Calu3 (cell line): ENCODE data around the gene FHAD1. TPM values are rescaled to one million over a fixed set of nuclear protein-coding genes. Genes with fewer than 3 reads are reported as not detected.

Source experiments
- BruUV-seq: library from RNA; stranded (reverse); fragments of 400-500 nt; replicated peaks from 2 replicates; lab custom pipeline; 2021; lab: Mats Ljungman, UMichigan
- CTCF ChIA-PET: fragments of 300-600 bp; sonication (Branson Sonifier 250); formaldehyde crosslinking; loops from one replicate; lab custom pipeline; 2022; ENCODE audit warnings: antibody characterized with exemption; lab: Charles Lee
- DNase-seq: peaks from one replicate; pipeline ENCODE4 v3.0.0; 2022
- H3K27ac Mint-ChIP-seq: one replicate; pipeline ENCODE4 v1.8.0; 2022; ENCODE audit warnings: mixed read lengths; ENCODE audit not compliant: unreplicated experiment
- H3K27me3 Mint-ChIP-seq: one replicate; pipeline ENCODE4 v1.8.0; 2022; ENCODE audit warnings: mixed read lengths; ENCODE audit not compliant: unreplicated experiment
- H3K36me3 Mint-ChIP-seq: one replicate; pipeline ENCODE4 v1.8.0; 2022; ENCODE audit warnings: mild to moderate bottlenecking, moderate library complexity, mixed read lengths; ENCODE audit not compliant: insufficient read depth, unreplicated experiment
- H3K4me1 Mint-ChIP-seq: one replicate; pipeline ENCODE4 v1.8.0; 2022; ENCODE audit warnings: mild to moderate bottlenecking, low read depth, mixed read lengths; ENCODE audit not compliant: unreplicated experiment
- H3K4me3 Mint-ChIP-seq: one replicate; pipeline ENCODE4 v1.8.0; 2022; ENCODE audit warnings: mild to moderate bottlenecking, low read depth, moderate library complexity, mixed read lengths; ENCODE audit not compliant: unreplicated experiment
- H3K9me3 Mint-ChIP-seq: one replicate; pipeline ENCODE4 v1.8.0; 2022; ENCODE audit warnings: low read depth, mixed read lengths; ENCODE audit not compliant: unreplicated experiment
- CTCF ChIP-seq: fragments of 200-600 bp; IDR thresholded peaks from one replicate; pipeline ENCODE4 v1.8.0; 2022; ENCODE audit warnings: antibody characterized with exemption; ENCODE audit not compliant: unreplicated experiment
- intact Hi-C: fragments of 100-400 bp; cut with micrococcal nuclease; formaldehyde crosslinking; loops from one replicate; pipeline ENCODE4 v1.10.0; 2022; ENCODE audit not compliant: unreplicated experiment
- total RNA-seq: library from RNA; stranded (reverse); gene quantifications from 2 replicates; pipeline ENCODE4 v1.2.3, GENCODE V29; 2022

The FHAD1 gene
- total RNA-seq, 1 experiment from 2014 or later: 2.7 TPM

DNA sequence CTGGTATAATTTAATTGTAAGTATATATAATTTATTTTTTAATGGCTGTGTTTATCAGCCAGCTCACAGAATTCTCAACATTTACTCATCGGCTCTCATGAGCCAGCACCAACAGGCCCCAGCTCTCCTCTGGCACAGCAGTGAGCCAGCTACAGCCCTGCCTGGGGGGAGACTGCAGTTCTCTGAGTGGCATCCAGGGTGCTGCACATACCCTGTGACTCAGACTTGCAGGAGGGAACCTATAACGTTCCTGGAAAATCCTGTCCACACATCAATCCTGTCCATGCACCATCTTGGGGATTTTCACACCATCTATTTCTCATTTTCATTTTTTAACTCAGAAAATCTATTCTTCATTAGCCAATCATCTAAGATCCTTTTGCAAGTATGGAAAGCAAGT lies 36.5 kb downstream of the FHAD1 start:
- CTCF ChIA-PET: no interaction called here
- intact Hi-C loops: no loop called here
- BruUV-seq: no TSS peak
- Mint-ChIP-seq H3K27me3 (no peaks in the 10 kb centered on the region), H3K27ac (no peak overlapping the region), H3K9me3 (no peaks in the 10 kb centered on the region), H3K36me3 (no peaks in the 10 kb centered on the region), H3K4me1 (peaks cover 9% of the 10 kb centered on the region), H3K4me3 (no peak overlapping the region)
- DNase-seq: no peak
- no peak for TF ChIP-seq CTCF

- CTCF ChIA-PET: no interaction called here
- no peaks in the 10 kb centered on the region for H3K27me3 Mint-ChIP-seq
- intact Hi-C loops: no loop called here
- no peak for TF ChIP-seq CTCF
- DNase-seq: no peak
- no peak overlapping the region for H3K27ac Mint-ChIP-seq
- H3K9me3 Mint-ChIP-seq: no peaks in the 10 kb centered on the region
- BruUV-seq: no TSS peak
- no peak overlapping the region for H3K4me3 Mint-ChIP-seq
- H3K36me3 Mint-ChIP-seq: no peaks in the 10 kb centered on the region
- peaks cover 9% of the 10 kb centered on the region for H3K4me1 Mint-ChIP-seq
Measured at GRCh38 chr1:15286452-15286851, 39.4 kb downstream of the FHAD1 start.

GRCh38 chr1:15287035-15287979 lies 40.3 kb downstream of the FHAD1 start:
- TF ChIP-seq CTCF: no peak
- no TSS peak for BruUV-seq
- H3K27ac Mint-ChIP-seq: no peak overlapping the region
- intact Hi-C loops: no loop called here
- DNase-seq: no peak
- no peaks in the 10 kb centered on the region for H3K9me3 Mint-ChIP-seq
- H3K4me1 Mint-ChIP-seq: peaks cover 9% of the 10 kb centered on the region
- CTCF ChIA-PET: no interaction called here
- no peak overlapping the region for H3K4me3 Mint-ChIP-seq
- no peaks in the 10 kb centered on the region for H3K36me3 Mint-ChIP-seq
- H3K27me3 Mint-ChIP-seq: no peaks in the 10 kb centered on the region

DNA sequence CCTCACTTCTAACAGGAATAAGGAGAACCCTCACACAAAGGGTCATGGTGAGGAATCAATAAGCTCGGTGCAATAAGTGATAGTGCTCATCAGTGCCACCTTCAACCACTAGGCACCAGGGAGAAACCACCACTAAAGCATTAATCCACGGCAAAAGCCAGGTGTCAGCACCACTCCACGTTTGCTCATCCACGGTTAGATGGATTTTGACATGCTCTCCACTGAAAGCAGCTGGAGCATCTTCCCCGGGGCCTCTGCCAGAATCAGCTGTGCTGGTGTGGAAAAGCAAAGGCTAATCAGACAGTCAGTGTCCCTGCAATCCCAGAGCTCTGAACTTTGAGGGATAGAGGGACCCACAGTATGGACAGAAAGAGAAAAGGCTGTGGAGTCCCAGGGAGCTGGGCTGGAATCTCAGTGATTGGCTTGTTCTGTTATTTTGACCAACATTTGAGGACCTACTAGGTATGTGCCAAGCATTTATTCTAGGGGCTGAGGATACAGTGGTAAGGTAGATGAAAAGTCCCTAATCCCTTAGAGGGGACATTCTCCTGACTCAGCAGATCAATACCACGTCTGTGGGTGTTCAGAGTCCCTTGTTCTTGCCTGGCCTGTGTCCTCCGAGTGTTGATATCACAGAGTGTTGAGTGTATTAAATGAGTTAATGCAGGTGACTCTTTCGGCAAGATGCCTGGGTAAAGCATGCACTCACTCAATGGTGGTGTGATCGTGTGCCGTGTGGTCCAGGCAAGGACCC lies 41.3 kb downstream of the FHAD1 start:
- no peak for TF ChIP-seq CTCF
- intact Hi-C loops: no loop called here
- Mint-ChIP-seq H3K4me1 (peaks cover 9% of the 10 kb centered on the region), H3K27me3 (no peaks in the 10 kb centered on the region), H3K9me3 (no peaks in the 10 kb centered on the region), H3K36me3 (no peaks in the 10 kb centered on the region), H3K4me3 (no peak overlapping the region), H3K27ac (no peak overlapping the region)
- no peak for DNase-seq
- BruUV-seq: no TSS peak
- CTCF ChIA-PET: no interaction called here
